K562 (cell line): Measurements from ENCODE around the gene HDHD2. TPM values are rescaled to one million over a fixed set of nuclear protein-coding genes. Genes with fewer than 3 reads are reported as not detected.

Experiments used
- ATAC-seq: fragments of 200-7000 bp; cut with Tn5 transposase; 3 replicates; pipeline ENCODE4 v1.9.1; 2020; ENCODE audit warnings: moderate library complexity
- BruUV-seq: library from RNA; stranded (reverse); fragments of 400-500 nt; replicated peaks from 2 replicates; lab custom pipeline; 2021; lab: Mats Ljungman, UMichigan
- CTCF ChIA-PET: fragments of 300-600 bp; formaldehyde crosslinking; extraction: SDS; loops from one replicate; lab custom pipeline; 2021; ENCODE audit warnings: low intra/inter-chr PET ratio; lab: Yijun Ruan, JAX
- POLR2A ChIA-PET: fragments of 300-600, 350-650 bp; sonication (Branson Sonifier 250); formaldehyde crosslinking; extraction: SDS; loops from one replicate; lab custom pipeline; 2021; ENCODE audit warnings: antibody characterized with exemption, inconsistent platforms; lab: Yijun Ruan, JAX
- DNase-seq, 4 experiments: peaks; one replicate each; pipeline versions ENCODE4 v3.0.0 to v3.0.0-alpha.2; 2011 to 2018; ENCODE audit warnings: low spot score in 3 of 4, mixed read lengths in 3 of 4; ENCODE audit errors: extremely low read depth in 1 of 4
- FAIRE-seq: peaks from 2 replicates; lab custom pipeline; 2011; peaks lifted over from hg19 to GRCh38; lab: Jason Lieb, UNC
- H2AFZ ChIP-seq: 2 replicates; pipeline ENCODE4 v1.6.0; 2011; ENCODE audit warnings: low read depth, low read length, control low read depth, inconsistent platforms
- H3K27ac ChIP-seq: fragments of 200-600 bp; 3 replicates; pipeline ENCODE4 v1.8.0; 2011; ENCODE audit warnings: low read depth, mild to moderate bottlenecking, control low read depth, inconsistent platforms, low read length, moderate library complexity, mixed read lengths; ENCODE audit errors: extremely low read depth
- H3K27me3 ChIP-seq, 2 experiments: fragments of 300-600 bp in 1 of 2; 2 replicates in 1 of 2; 3 replicates in 1 of 2; pipeline versions ENCODE4 v1.6.0 to v1.8.0; 2011; ENCODE audit warnings: inconsistent platforms in 2 of 2, low read length in 2 of 2, mild to moderate bottlenecking in 1 of 2, mixed read lengths in 1 of 2, moderate library complexity in 1 of 2; ENCODE audit not compliant: control insufficient read depth in 2 of 2, insufficient read depth in 2 of 2
- H3K36me3 ChIP-seq: fragments of 300-600 bp; 3 replicates; pipeline ENCODE4 v1.8.0; 2011; ENCODE audit warnings: mild to moderate bottlenecking, low read length, inconsistent platforms; ENCODE audit not compliant: control insufficient read depth, insufficient read depth
- H3K4me1 ChIP-seq, 2 experiments: fragments of 200-600 bp in 1 of 2; replicated peaks in 1 of 2; 2 replicates in 1 of 2; 3 replicates in 1 of 2; pipeline versions ENCODE4 v1.5.1 to v1.8.0; 2011; ENCODE audit warnings: inconsistent platforms in 2 of 2, low read length in 2 of 2, mild to moderate bottlenecking in 1 of 2, mixed read lengths in 1 of 2, moderate library complexity in 1 of 2; ENCODE audit not compliant: control insufficient read depth in 2 of 2, insufficient read depth in 2 of 2
- H3K4me2 ChIP-seq: 2 replicates; pipeline ENCODE4 v1.6.1; 2011; ENCODE audit warnings: low read length, control low read depth, inconsistent platforms, mixed read lengths; ENCODE audit not compliant: insufficient read depth
- H3K4me3 ChIP-seq: fragments of 200-600 bp; sonication (generic), shearing (Covaris generic); 2 replicates; pipeline ENCODE4 v1.5.1; 2016; ENCODE audit warnings: control low read depth, inconsistent platforms
- H3K79me2 ChIP-seq: fragments of 200-600 bp; 3 replicates; pipeline ENCODE4 v1.8.0; 2011; ENCODE audit warnings: low read length, inconsistent platforms; ENCODE audit not compliant: control insufficient read depth, insufficient read depth
- H3K9ac ChIP-seq, 2 experiments: 2 replicates each; pipeline versions ENCODE4 v1.6.0 to v1.6.1; 2011; ENCODE audit warnings: low read depth in 2 of 2, low read length in 2 of 2, control low read depth in 1 of 2, inconsistent platforms in 1 of 2, mild to moderate bottlenecking in 1 of 2, mixed read lengths in 1 of 2; ENCODE audit not compliant: insufficient read depth in 1 of 2
- H3K9me1 ChIP-seq: one replicate; pipeline ENCODE4 v1.6.0; 2011; ENCODE audit warnings: inconsistent platforms, mild to moderate bottlenecking, low read length, moderate library complexity; ENCODE audit not compliant: control insufficient read depth, insufficient read depth
- H3K9me3 ChIP-seq: replicated peaks from 2 replicates; pipeline ENCODE4 v1.5.1; 2011; ENCODE audit warnings: low read depth, low read length, inconsistent platforms; ENCODE audit not compliant: control insufficient read depth, insufficient read depth
- H4K20me1 ChIP-seq: replicated peaks from 2 replicates; pipeline ENCODE4 v1.6.1; 2011; ENCODE audit warnings: low read length, inconsistent platforms, mixed read lengths; ENCODE audit not compliant: control insufficient read depth, insufficient read depth
- CC2D1A ChIP-seq: fragments of 450-650 bp; IDR thresholded peaks from 2 replicates; pipeline ENCODE4 v1.6.1; 2017; ENCODE audit warnings: mild to moderate bottlenecking
- CREM ChIP-seq: IDR thresholded peaks from 2 replicates; pipeline ENCODE4 v1.6.1; 2014; ENCODE audit warnings: antibody characterized with exemption, low read depth
- CTBP1 ChIP-seq: fragments of 450-650 bp; IDR thresholded peaks from 2 replicates; pipeline ENCODE4 v1.6.1; 2016; ENCODE audit warnings: borderline replicate concordance
- GATA2 ChIP-seq: sonication (generic); formaldehyde crosslinking; IDR thresholded peaks from 2 replicates; pipeline ENCODE4 v1.4.0; 2020; ENCODE audit warnings: mild to moderate bottlenecking, missing genetic modification reagents
- HMBOX1 ChIP-seq: sonication (generic); IDR thresholded peaks from 2 replicates; pipeline ENCODE4 v1.6.1; 2016
- JUND ChIP-seq, 2 experiments: IDR thresholded peaks; 2 replicates in 1 of 2; 3 replicates in 1 of 2; pipeline ENCODE4 v1.6.1; 2011; ENCODE audit warnings: borderline replicate concordance in 2 of 2, low read depth in 2 of 2, low read length in 2 of 2, improper control_type of control experiment in 1 of 2, missing biosample characterization in 1 of 2, missing genetic modification characterization in 1 of 2, missing genetic modification reagents in 1 of 2
- LEF1 ChIP-seq: fragments of 450-650 bp; IDR thresholded peaks from 2 replicates; pipeline ENCODE4 v1.6.1; 2016; ENCODE audit warnings: mild to moderate bottlenecking
- MNT ChIP-seq, 2 experiments: fragments of 450-650 bp; conservative IDR thresholded peaks; 2 replicates each; pipeline ENCODE4 v1.6.1; 2017; ENCODE audit warnings: mild to moderate bottlenecking in 2 of 2, moderate library complexity in 2 of 2
- MYNN ChIP-seq, 2 experiments: sonication (generic); formaldehyde crosslinking in 1 of 2; IDR thresholded peaks; 2 replicates each; pipeline versions ENCODE4 v1.5.0 to v1.6.1; 2016 to 2020; ENCODE audit warnings: antibody characterized with exemption in 1 of 2, missing genetic modification reagents in 1 of 2
- NFRKB ChIP-seq: fragments of 450-650 bp; IDR thresholded peaks from 2 replicates; pipeline ENCODE4 v1.6.1; 2016; ENCODE audit warnings: low read depth
- NFYB ChIP-seq: IDR thresholded peaks from 2 replicates; pipeline ENCODE4 v1.6.1; 2011; ENCODE audit warnings: mild to moderate bottlenecking, moderate library complexity; ENCODE audit not compliant: insufficient read length; ENCODE audit errors: extremely low read depth
- PCBP2 ChIP-seq: fragments of 200-400 bp; formaldehyde crosslinking; IDR thresholded peaks from 2 replicates; pipeline ENCODE4 v1.6.1; 2018; ENCODE audit warnings: low read length, low read depth, mild to moderate bottlenecking, moderate library complexity; ENCODE audit not compliant: poor library complexity, severe bottlenecking
- SRF ChIP-seq, 2 experiments: fragments of 250-450, 450-650 bp in 1 of 2; sonication (Bioruptor Pico) in 1 of 2; sonication (generic) in 1 of 2; formaldehyde crosslinking; IDR thresholded peaks; 2 replicates each; pipeline versions ENCODE4 v1.5.0 to v1.5.1; 2020 to 2022; ENCODE audit warnings: mild to moderate bottlenecking in 1 of 2, missing genetic modification reagents in 1 of 2
- TGIF2 ChIP-seq: sonication (generic); formaldehyde crosslinking; IDR thresholded peaks from 2 replicates; pipeline ENCODE4 v1.8.1; 2022; ENCODE audit warnings: mild to moderate bottlenecking, missing genetic modification reagents, moderate library complexity
- ZBTB49 ChIP-seq: sonication (generic); formaldehyde crosslinking; IDR thresholded peaks from 2 replicates; pipeline ENCODE4 v1.8.0; 2022; ENCODE audit warnings: missing genetic modification reagents, mild to moderate bottlenecking, borderline replicate concordance
- ZNF764 ChIP-seq: fragments of 250-450 bp; sonication (Bioruptor Pico); IDR thresholded peaks from 2 replicates; pipeline ENCODE4 v1.4.0; 2020; ENCODE audit warnings: low read depth, mild to moderate bottlenecking, moderate library complexity
- WGBS: fragments of 100-300 bp; shearing (Covaris generic); methylation state at CpG from one replicate; pipeline ENCODE4 v1.1.6; 2016; ENCODE audit warnings: low coverage, mixed read lengths; ENCODE audit not compliant: insufficient coverage; ENCODE audit errors: missing lambda C conversion rate; 5-methylcytosine and 5-hydroxymethylcytosine counted together
- in situ Hi-C: fragments of 300-500 bp; cut with MboI; formaldehyde crosslinking; loops from 4 replicates; pipeline ENCODE4 v1.15.0; 2018; ENCODE audit warnings: inconsistent platforms, mixed read lengths
- intact Hi-C: fragments of 100-400 bp; cut with micrococcal nuclease; formaldehyde crosslinking; loops from 2 replicates; pipeline ENCODE4 v1.14.2; 2022
- polyA plus RNA-seq, 8 experiments: library from polyadenylated mRNA; depleted of rRNA in 4 of 8; stranded (reverse) in 5 of 8; unstranded in 3 of 8; fragments of >200 nt; fragmentation: Nextera tagmentation in 2 of 8; fragmentation: Illumina TruSeq in 1 of 8; extraction: Ambion mirVana in 2 of 8; extraction: Trizol in 1 of 8; gene quantifications; 2 replicates each; pipeline versions ENCODE4 v1.2.1 to v1.2.3, GENCODE V29; 2011 to 2014; ENCODE audit warnings: inconsistent platforms in 1 of 8, missing spikeins in 1 of 8
- total RNA-seq, 7 experiments: library from RNA; depleted of rRNA in 6 of 7; stranded (reverse); fragments of >200 nt in 6 of 7; fragmentation: Illumina TruSeq in 2 of 7; extraction: Trizol in 2 of 7; gene quantifications; 2 replicates each; pipeline versions ENCODE4 v1.2.1 to v1.2.3, GENCODE V29; 2011 to 2021; ENCODE audit warnings: low replicate concordance in 1 of 7

HDHD2 gene
- total and polyA plus RNA-seq, 9 of the 15 experiments (the other 6 are each of a cell fraction or from before 2014, with no cell fraction given) = 6.8 to 25.2 (median 21.5) TPM

- Histone ChIP-seq H3K79me2 (peaks cover 55% of the 10 kb centered on the region), H3K9me3 (no peaks in the 10 kb centered on the region), H3K27ac (peak overlapping the region; percentile 83), H3K36me3 (peaks cover 8% of the 10 kb centered on the region; the same call in 2 of the 3 replicates), H3K4me3 (peak overlapping the region; percentile 70), H3K27me3 (no peaks in the 10 kb centered on the region), H2AFZ (peak overlapping the region; percentile 93), H3K4me1 (peaks cover 12 to 14% of the 10 kb centered on the region in 2 experiments; a peak in 4 of 5 replicates), H3K4me2 (peak overlapping the region; percentile 88), H3K9me1 (no peaks in the 10 kb centered on the region), H4K20me1 (peaks cover 4% of the 10 kb centered on the region; the same call in 1 of the 2 replicates), H3K9ac (peak overlapping the region; percentile 73 to 92)
- in situ Hi-C loops (no loop called here), intact Hi-C loops (no loop called here)
- FAIRE-seq (peak; percentile 73), ATAC-seq (peak; percentile 69), DNase-seq (peak; percentile 32 to 73 (median 54))
- POLR2A ChIA-PET = interaction anchor here (0.6 to 1.6 kb wide), 8 partner anchors 14 to 181 kb away, joined by 3 to 5 read pairs (median 4); no protein-coding TSS in a partner anchor
- BruUV-seq = no TSS peak
- WGBS = 2% methylated on average over 10 of the region's 12 CpGs
- CTCF ChIA-PET = no interaction called here
- TF ChIP-seq SRF (CRISPR knock-in tag; IDR thresholded peaks at IDR 0.05) (no peak), CREM (peak; percentile 19; the same call in 1 of the 2 replicates), PCBP2 (no peak), MYNN (IDR thresholded peaks at IDR 0.05) (peak; percentile 85; the same call in 1 of the 2 replicates), MYNN (CRISPR knock-in tag; IDR thresholded peaks at IDR 0.05) (no peak), GATA2 (CRISPR knock-in tag) (peak; percentile 52), TGIF2 (no peak), CTBP1 (0 out of 2 replicates have a peak, but pooled peaks have one; percentile 12), NFRKB (0 out of 2 replicates have a peak, but pooled peaks have one; percentile 37), LEF1 (0 out of 2 replicates have a peak, but pooled peaks have one; percentile 22), HMBOX1 (peak; percentile 88), CC2D1A (0 out of 2 replicates have a peak, but pooled peaks have one; percentile 21), MNT (conservative IDR thresholded peaks at IDR 0.05) (peak in 1 of 2 experiments; percentile 41; a peak in 1 of 4 replicates), ZBTB49 (CRISPR knock-in tag) (no peak), JUND (IDR thresholded peaks at IDR 0.05; ENCODE audit: borderline replicate concordance, low read depth, low read length) (peak; percentile 23; the same call in 1 of the 2 replicates), JUND (tag; IDR thresholded peaks at IDR 0.05; ENCODE audit: borderline replicate concordance, low read depth, low read length) (no peak; the same call in 2 of the 3 replicates), NFYB (no peak), ZNF764 (no peak)
These were observed 757 bp downstream of the HDHD2 start for GRCh38 chr18:47149457-47150028.
